MM.1S (cell line): ENCODE results near the gene MSANTD1.

Experiments used
- EZH2 ChIP-seq: fragments of 300-600 bp; sonication (generic); optimal IDR thresholded peaks from 2 replicates; pipeline ENCODE3; 2017; ENCODE audit warnings: low read depth, mild to moderate bottlenecking, antibody characterized with exemption, low read length, mixed read lengths
- EZH2phosphoT487 ChIP-seq: fragments of 300-600 bp; sonication (generic); IDR thresholded peaks from 2 replicates; pipeline ENCODE4 v1.6.1; 2018; ENCODE audit warnings: antibody characterized with exemption, low read length
- TF ChIP-seq, protein P1 (sequence below): fragments of 300-600 bp; sonication (generic); IDR thresholded peaks from 2 replicates; pipeline ENCODE4 v1.5.1; 2016; ENCODE audit warnings: antibody characterized with exemption, low read length, mixed read lengths

- TF ChIP-seq, protein P1, sequence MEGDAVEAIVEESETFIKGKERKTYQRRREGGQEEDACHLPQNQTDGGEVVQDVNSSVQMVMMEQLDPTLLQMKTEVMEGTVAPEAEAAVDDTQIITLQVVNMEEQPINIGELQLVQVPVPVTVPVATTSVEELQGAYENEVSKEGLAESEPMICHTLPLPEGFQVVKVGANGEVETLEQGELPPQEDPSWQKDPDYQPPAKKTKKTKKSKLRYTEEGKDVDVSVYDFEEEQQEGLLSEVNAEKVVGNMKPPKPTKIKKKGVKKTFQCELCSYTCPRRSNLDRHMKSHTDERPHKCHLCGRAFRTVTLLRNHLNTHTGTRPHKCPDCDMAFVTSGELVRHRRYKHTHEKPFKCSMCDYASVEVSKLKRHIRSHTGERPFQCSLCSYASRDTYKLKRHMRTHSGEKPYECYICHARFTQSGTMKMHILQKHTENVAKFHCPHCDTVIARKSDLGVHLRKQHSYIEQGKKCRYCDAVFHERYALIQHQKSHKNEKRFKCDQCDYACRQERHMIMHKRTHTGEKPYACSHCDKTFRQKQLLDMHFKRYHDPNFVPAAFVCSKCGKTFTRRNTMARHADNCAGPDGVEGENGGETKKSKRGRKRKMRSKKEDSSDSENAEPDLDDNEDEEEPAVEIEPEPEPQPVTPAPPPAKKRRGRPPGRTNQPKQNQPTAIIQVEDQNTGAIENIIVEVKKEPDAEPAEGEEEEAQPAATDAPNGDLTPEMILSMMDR, result no peak
- TF ChIP-seq EZH2, result no peak
- TF ChIP-seq EZH2phosphoT487, result no peak
Observed at GRCh38 chr4:3217771-3218170, 31.2 kb upstream of the MSANTD1 start.
